ENCODE results near the gene RPS6KA2.

DNA sequence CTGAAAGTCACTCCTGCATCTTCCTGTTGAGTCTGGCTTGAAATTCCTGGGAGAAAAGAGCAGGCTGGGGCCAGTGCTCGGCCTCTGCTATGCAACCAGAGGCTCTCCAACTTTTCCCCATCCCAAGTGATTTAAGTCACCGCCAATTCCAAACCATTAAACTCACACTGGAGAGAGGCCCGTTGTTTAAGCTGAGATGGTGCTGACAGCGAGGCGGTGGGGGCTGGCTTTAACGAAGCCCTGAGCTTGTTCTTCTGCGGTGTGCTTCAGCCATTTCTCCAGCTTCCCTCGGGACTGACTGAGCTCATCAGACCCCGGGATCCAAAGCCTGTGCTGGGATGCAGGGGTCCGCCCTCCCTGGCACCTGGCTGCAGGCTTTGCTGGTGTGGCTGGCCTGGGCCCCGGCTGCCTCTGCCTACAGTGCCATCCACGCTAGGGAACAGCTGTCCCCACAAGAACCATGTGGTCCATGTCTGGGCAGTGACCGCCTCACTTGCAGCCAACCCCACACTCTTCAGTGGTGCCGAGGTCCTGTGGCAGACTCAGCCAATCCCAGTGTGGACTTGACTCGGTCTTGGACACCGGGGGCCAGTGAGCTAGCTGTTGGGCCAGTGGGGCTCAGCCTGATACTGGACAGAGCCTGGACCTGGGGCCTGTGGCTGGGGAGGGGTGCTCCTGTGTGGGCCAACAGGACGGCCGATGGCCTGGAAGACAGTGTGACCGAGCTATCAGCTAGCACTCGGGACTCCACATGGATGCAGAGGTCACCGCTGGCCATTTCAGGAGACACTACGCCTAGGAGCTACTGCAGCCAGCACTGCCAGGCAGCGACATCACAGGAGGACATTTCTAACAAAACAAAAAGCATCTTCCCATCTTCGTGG lies 61.7 kb downstream of the RPS6KA2 start:
- TF ChIP-seq, protein P1, sequence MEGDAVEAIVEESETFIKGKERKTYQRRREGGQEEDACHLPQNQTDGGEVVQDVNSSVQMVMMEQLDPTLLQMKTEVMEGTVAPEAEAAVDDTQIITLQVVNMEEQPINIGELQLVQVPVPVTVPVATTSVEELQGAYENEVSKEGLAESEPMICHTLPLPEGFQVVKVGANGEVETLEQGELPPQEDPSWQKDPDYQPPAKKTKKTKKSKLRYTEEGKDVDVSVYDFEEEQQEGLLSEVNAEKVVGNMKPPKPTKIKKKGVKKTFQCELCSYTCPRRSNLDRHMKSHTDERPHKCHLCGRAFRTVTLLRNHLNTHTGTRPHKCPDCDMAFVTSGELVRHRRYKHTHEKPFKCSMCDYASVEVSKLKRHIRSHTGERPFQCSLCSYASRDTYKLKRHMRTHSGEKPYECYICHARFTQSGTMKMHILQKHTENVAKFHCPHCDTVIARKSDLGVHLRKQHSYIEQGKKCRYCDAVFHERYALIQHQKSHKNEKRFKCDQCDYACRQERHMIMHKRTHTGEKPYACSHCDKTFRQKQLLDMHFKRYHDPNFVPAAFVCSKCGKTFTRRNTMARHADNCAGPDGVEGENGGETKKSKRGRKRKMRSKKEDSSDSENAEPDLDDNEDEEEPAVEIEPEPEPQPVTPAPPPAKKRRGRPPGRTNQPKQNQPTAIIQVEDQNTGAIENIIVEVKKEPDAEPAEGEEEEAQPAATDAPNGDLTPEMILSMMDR (IDR thresholded peaks at IDR 0.05) = no peak
- no peak for TF ChIP-seq POLR2A (IDR thresholded peaks at IDR 0.05)

Measured in Peyer's patch (tissue), 4 donors.